ENCODE measurements around the gene RIPOR2.

GRCh38 chr6:24880451-24880850 lies 55.3 kb downstream of the RIPOR2 start:
- TF ChIP-seq, protein P1, sequence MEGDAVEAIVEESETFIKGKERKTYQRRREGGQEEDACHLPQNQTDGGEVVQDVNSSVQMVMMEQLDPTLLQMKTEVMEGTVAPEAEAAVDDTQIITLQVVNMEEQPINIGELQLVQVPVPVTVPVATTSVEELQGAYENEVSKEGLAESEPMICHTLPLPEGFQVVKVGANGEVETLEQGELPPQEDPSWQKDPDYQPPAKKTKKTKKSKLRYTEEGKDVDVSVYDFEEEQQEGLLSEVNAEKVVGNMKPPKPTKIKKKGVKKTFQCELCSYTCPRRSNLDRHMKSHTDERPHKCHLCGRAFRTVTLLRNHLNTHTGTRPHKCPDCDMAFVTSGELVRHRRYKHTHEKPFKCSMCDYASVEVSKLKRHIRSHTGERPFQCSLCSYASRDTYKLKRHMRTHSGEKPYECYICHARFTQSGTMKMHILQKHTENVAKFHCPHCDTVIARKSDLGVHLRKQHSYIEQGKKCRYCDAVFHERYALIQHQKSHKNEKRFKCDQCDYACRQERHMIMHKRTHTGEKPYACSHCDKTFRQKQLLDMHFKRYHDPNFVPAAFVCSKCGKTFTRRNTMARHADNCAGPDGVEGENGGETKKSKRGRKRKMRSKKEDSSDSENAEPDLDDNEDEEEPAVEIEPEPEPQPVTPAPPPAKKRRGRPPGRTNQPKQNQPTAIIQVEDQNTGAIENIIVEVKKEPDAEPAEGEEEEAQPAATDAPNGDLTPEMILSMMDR (conservative IDR thresholded peaks at IDR 0.05 in 1 of 2, IDR thresholded peaks at IDR 0.05 in 1 of 2; ENCODE audit: extremely low read depth in 1 of 2, insufficient read depth in 1 of 2, low read depth in 1 of 2, low read length in 2 of 2), result no peak
- no peak for TF ChIP-seq EZH2 (IDR thresholded peaks at IDR 0.05; ENCODE audit: borderline replicate concordance, low read length)

Measured in mammary epithelial cell (primary cell).